Activated CD8-positive, alpha-beta T cell treated with anti-CD3 and anti-CD28 coated beads for 36 hours (primary cell): Measurements from ENCODE around the gene HNF1A. TPM values are rescaled to one million over a fixed set of nuclear protein-coding genes. Genes with fewer than 3 reads are reported as not detected.

Experiments
- ATAC-seq: fragments of 200-7000 bp; cut with Tn5 transposase; one replicate; pipeline ENCODE4 v1.10.0; 2021; ENCODE audit warnings: mild to moderate bottlenecking, moderate library complexity
- CTCF ChIA-PET: fragments of 350-600 bp; sonication (Branson Sonifier 250); formaldehyde crosslinking; loops from one replicate; lab custom pipeline; 2021; ENCODE audit warnings: antibody characterized with exemption; lab: Charles Lee
- POLR2A ChIA-PET: fragments of 350-600 bp; sonication (Branson Sonifier 250); formaldehyde crosslinking; loops from one replicate; lab custom pipeline; 2021; ENCODE audit warnings: antibody characterized with exemption; lab: Charles Lee
- DNase-seq: peaks from one replicate; pipeline ENCODE4 v3.0.0-alpha.2; 2020
- H3K27ac Mint-ChIP-seq: one replicate; pipeline ENCODE4 v1.8.0; 2021; ENCODE audit warnings: mild to moderate bottlenecking, mixed read lengths
- H3K27me3 Mint-ChIP-seq: one replicate; pipeline ENCODE4 v1.8.0; 2021; ENCODE audit warnings: mixed read lengths
- H3K36me3 Mint-ChIP-seq: one replicate; pipeline ENCODE4 v1.8.0; 2021; ENCODE audit warnings: low read depth, mixed read lengths
- H3K4me1 Mint-ChIP-seq: one replicate; pipeline ENCODE4 v1.8.0; 2021; ENCODE audit warnings: low read depth, mixed read lengths
- H3K4me3 Mint-ChIP-seq: one replicate; pipeline ENCODE4 v1.8.0; 2021; ENCODE audit warnings: mild to moderate bottlenecking, moderate library complexity, mixed read lengths
- H3K9me3 Mint-ChIP-seq: one replicate; pipeline ENCODE4 v1.8.0; 2021; ENCODE audit warnings: mixed read lengths
- CTCF ChIP-seq: fragments of 200-600 bp; IDR thresholded peaks from one replicate; pipeline ENCODE4 v1.8.0; 2022; ENCODE audit warnings: antibody characterized with exemption, mild to moderate bottlenecking
- intact Hi-C: fragments of 100-400 bp; cut with micrococcal nuclease; formaldehyde crosslinking; loops from one replicate; pipeline ENCODE4 v1.10.0; 2022
- total RNA-seq, 2 experiments: library from RNA; stranded (reverse); gene quantifications; one replicate each; pipeline ENCODE4 v1.2.3, GENCODE V29; 2021

The HNF1A gene
- total RNA-seq, 2 experiments from 2014 or later = not detected

- intact Hi-C loops = no loop called here
- DNase-seq (peak; percentile 57), ATAC-seq (peak; percentile 98)
- POLR2A ChIA-PET = interaction anchor here (1.2 kb wide), 1 partner anchor 246 kb away, joined by 3 read pairs; the partner anchor contains the start of gene ACADS
- CTCF ChIA-PET = interaction anchor here (0.6 to 3.1 kb wide), 62 partner anchors 8 to 389 kb away, joined by 3 to 50 read pairs (median 5); partner anchors contain the start of genes ACADS, CABP1, POP5 and UNC119B
- H3K27me3 Mint-ChIP-seq = no peaks in the 10 kb centered on the region
- H3K27ac Mint-ChIP-seq = no peak overlapping the region
- TF ChIP-seq CTCF = peak; percentile 79
- H3K4me1 Mint-ChIP-seq = peaks cover 2% of the 10 kb centered on the region
- H3K9me3 Mint-ChIP-seq = no peaks in the 10 kb centered on the region
- no peaks in the 10 kb centered on the region for H3K36me3 Mint-ChIP-seq
- H3K4me3 Mint-ChIP-seq = no peak overlapping the region
Measured at GRCh38 chr12:120971299-120972180, 6.8 kb upstream of the HNF1A start.

- CTCF ChIA-PET = interaction anchor here (0.7 to 3.1 kb wide), 17 partner anchors 10 to 390 kb away, joined by 3 to 50 read pairs (median 5); partner anchors contain the start of genes CABP1 and POP5
- Mint-ChIP-seq H3K36me3 (no peaks in the 10 kb centered on the region), H3K4me3 (no peak overlapping the region), H3K9me3 (no peaks in the 10 kb centered on the region), H3K27ac (no peak overlapping the region), H3K27me3 (no peaks in the 10 kb centered on the region), H3K4me1 (peaks cover 2% of the 10 kb centered on the region)
- no peak for DNase-seq
- no peak for ATAC-seq
- intact Hi-C loops = no loop called here
- TF ChIP-seq CTCF = no peak
- POLR2A ChIA-PET = interaction anchor here (1.3 kb wide), 1 partner anchor 43 kb away, joined by 3 read pairs; the partner anchor contains the start of gene C12orf43
Measured at GRCh38 chr12:120972870-120973543, 5.3 kb upstream of the HNF1A start.

GRCh38 chr12:120977531-120978295 is 630 bp upstream of the HNF1A start:
- intact Hi-C loops = no loop called here

More at GRCh38 chr12:120977531-120978295, 630 bp upstream of the HNF1A start:
- no peak for TF ChIP-seq CTCF
- Mint-ChIP-seq H3K27me3 (no peaks in the 10 kb centered on the region), H3K9me3 (no peaks in the 10 kb centered on the region), H3K4me1 (no peaks in the 10 kb centered on the region), H3K27ac (no peak overlapping the region), H3K36me3 (no peaks in the 10 kb centered on the region), H3K4me3 (no peak overlapping the region)
- POLR2A ChIA-PET = interaction anchor here (1.0 kb wide), 1 partner anchor 18 kb away, joined by 3 read pairs; no protein-coding TSS in a partner anchor
- ATAC-seq = no peak
- no peak for DNase-seq
- CTCF ChIA-PET = no interaction called here
